Mesodermal cell (in vitro differentiated cells): ENCODE measurements around the gene MGMT.

ENCODE experiments used
- H3K27ac ChIP-seq: 2 replicates; pipeline ENCODE4 v1.7.0; 2013; ENCODE audit warnings: mild to moderate bottlenecking, low read depth, low read length, moderate library complexity; ENCODE audit not compliant: severe bottlenecking
- H3K36me3 ChIP-seq: 2 replicates; pipeline ENCODE4 v1.7.1; 2013; ENCODE audit warnings: mild to moderate bottlenecking, low read length, moderate library complexity; ENCODE audit not compliant: control insufficient read depth, insufficient read depth
- H3K4me1 ChIP-seq: one replicate; pipeline ENCODE4 v1.7.1; 2013; ENCODE audit warnings: mild to moderate bottlenecking, low read length; ENCODE audit not compliant: insufficient read depth, control insufficient read depth, poor library complexity, severe bottlenecking
- H3K4me3 ChIP-seq: 2 replicates; pipeline ENCODE4 v1.7.0; 2013; ENCODE audit warnings: low read length, control low read depth, mild to moderate bottlenecking; ENCODE audit not compliant: insufficient read depth, poor library complexity, severe bottlenecking; ENCODE audit errors: extremely low read depth
- H3K9me3 ChIP-seq: 2 replicates; pipeline ENCODE4 v1.7.1; 2013; ENCODE audit warnings: mild to moderate bottlenecking, low read length, moderate library complexity; ENCODE audit not compliant: control insufficient read depth
- WGBS, 2 experiments: methylation state at CpG; one replicate each; pipeline ENCODE4 v1.1.5; 2013; ENCODE audit warnings: missing lambda C conversion rate in 2 of 2; ENCODE audit not compliant: insufficient coverage in 2 of 2; 5-methylcytosine and 5-hydroxymethylcytosine counted together

Gene MGMT

GRCh38 chr10:129589546-129589945 is 122.5 kb downstream of the MGMT start:
- H3K4me1 ChIP-seq, result no peaks in the 10 kb centered on the region
- H3K9me3 ChIP-seq, result peaks cover 19% of the 10 kb centered on the region
- 96 to 100% methylated on average over 7 to 9 of the region's 9 CpGs for WGBS, 2 experiments
- H3K4me3 ChIP-seq, result no peak overlapping the region
- H3K27ac ChIP-seq, result no peak overlapping the region
- H3K36me3 ChIP-seq, result no peaks in the 10 kb centered on the region

- Histone ChIP-seq H3K9me3 (no peaks in the 10 kb centered on the region), H3K36me3 (no peaks in the 10 kb centered on the region), H3K27ac (no peak overlapping the region), H3K4me3 (no peak overlapping the region), H3K4me1 (no peaks in the 10 kb centered on the region)
- 56 to 58% methylated on average over 2 of the region's 3 CpGs for WGBS, 2 experiments
These were observed 126.9 kb downstream of the MGMT start for GRCh38 chr10:129593953-129594352.

GRCh38 chr10:129594811-129595210 is 127.8 kb downstream of the MGMT start:
- WGBS, 2 experiments, result 86 to 98% methylated on average over 8 to 11 of the region's 15 CpGs

GRCh38 chr10:129598413-129598812 is 131.4 kb downstream of the MGMT start:
- H3K4me1 ChIP-seq, result no peaks in the 10 kb centered on the region
- 86 to 97% methylated on average over 3 of the region's 4 CpGs for WGBS, 2 experiments
- H3K4me3 ChIP-seq, result no peak overlapping the region
- H3K36me3 ChIP-seq, result no peaks in the 10 kb centered on the region
- H3K9me3 ChIP-seq, result no peaks in the 10 kb centered on the region
- H3K27ac ChIP-seq, result no peak overlapping the region

More at GRCh38 chr10:129594811-129595210, 127.8 kb downstream of the MGMT start:
- Histone ChIP-seq H3K4me3 (no peak overlapping the region), H3K4me1 (no peaks in the 10 kb centered on the region), H3K36me3 (no peaks in the 10 kb centered on the region), H3K9me3 (no peaks in the 10 kb centered on the region), H3K27ac (no peak overlapping the region)

GRCh38 chr10:129599160-129599559 is 132.1 kb downstream of the MGMT start:
- Histone ChIP-seq H3K36me3 (no peaks in the 10 kb centered on the region), H3K4me1 (no peaks in the 10 kb centered on the region), H3K9me3 (no peaks in the 10 kb centered on the region), H3K27ac (no peak overlapping the region), H3K4me3 (no peak overlapping the region)
- WGBS, 2 experiments, result 92 to 93% methylated on average over 5 of the region's 5 CpGs

GRCh38 chr10:129601737-129602136 is 134.7 kb downstream of the MGMT start:
- Histone ChIP-seq H3K27ac (no peak overlapping the region), H3K9me3 (no peaks in the 10 kb centered on the region), H3K36me3 (no peaks in the 10 kb centered on the region), H3K4me3 (no peak overlapping the region), H3K4me1 (no peaks in the 10 kb centered on the region)
- 78 to 88% methylated on average over 4 to 6 of the region's 10 CpGs for WGBS, 2 experiments

- Histone ChIP-seq H3K4me1 (no peaks in the 10 kb centered on the region), H3K4me3 (no peak overlapping the region), H3K27ac (no peak overlapping the region), H3K36me3 (no peaks in the 10 kb centered on the region), H3K9me3 (no peaks in the 10 kb centered on the region)
- 96 to 100% methylated on average over 1 to 4 of the region's 6 CpGs for WGBS, 2 experiments
These were observed 136.0 kb downstream of the MGMT start for GRCh38 chr10:129602938-129603535.

- WGBS, 2 experiments, result 92 to 98% methylated on average over 4 to 6 of the region's 10 CpGs
- H3K27ac ChIP-seq, result no peak overlapping the region
- H3K36me3 ChIP-seq, result no peaks in the 10 kb centered on the region
- H3K4me3 ChIP-seq, result no peak overlapping the region
- no peaks in the 10 kb centered on the region for H3K9me3 ChIP-seq
- no peaks in the 10 kb centered on the region for H3K4me1 ChIP-seq
These were observed 137.4 kb downstream of the MGMT start for GRCh38 chr10:129604333-129605032.

GRCh38 chr10:129605266-129605985 is 138.4 kb downstream of the MGMT start:
- Histone ChIP-seq H3K4me3 (no peak overlapping the region), H3K36me3 (no peaks in the 10 kb centered on the region), H3K27ac (no peak overlapping the region), H3K9me3 (no peaks in the 10 kb centered on the region), H3K4me1 (no peaks in the 10 kb centered on the region)
- 88 to 96% methylated on average over 4 to 8 of the region's 11 CpGs for WGBS, 2 experiments

GRCh38 chr10:129605986-129606518 is 139.0 kb downstream of the MGMT start:
- Histone ChIP-seq H3K9me3 (no peaks in the 10 kb centered on the region), H3K27ac (no peak overlapping the region), H3K4me3 (no peak overlapping the region), H3K4me1 (no peaks in the 10 kb centered on the region), H3K36me3 (no peaks in the 10 kb centered on the region)
- WGBS, 2 experiments, result 77 to 83% methylated on average over 12 to 16 of the region's 19 CpGs
